Sigmoid colon (tissue), 4 donors: ENCODE measurements around the gene NRP1.

ENCODE experiments used
- CTCF ChIP-seq, 4 experiments: fragments of 450-650 bp in 3 of 4; fragments of 200-600 bp in 1 of 4; IDR thresholded peaks; one replicate each; pipeline ENCODE4 v1.5.1; 2016 to 2019; ENCODE audit warnings: antibody characterized with exemption in 4 of 4, mild to moderate bottlenecking in 3 of 4, moderate library complexity in 2 of 4
- EP300 ChIP-seq, 4 donors: sonication (generic); formaldehyde crosslinking; IDR thresholded peaks; one replicate each; pipeline ENCODE4 v1.6.1; 2017; ENCODE audit warnings: antibody characterized with exemption in 4 of 4
- POLR2A ChIP-seq, 2 donors: fragments of 450-650 bp; IDR thresholded peaks; one replicate each; pipeline ENCODE4 v1.6.1; 2016; ENCODE audit warnings: antibody characterized with exemption in 2 of 2, mild to moderate bottlenecking in 2 of 2, moderate library complexity in 2 of 2
- POLR2AphosphoS5 ChIP-seq, 4 donors: sonication (generic); formaldehyde crosslinking; IDR thresholded peaks; one replicate each; pipeline ENCODE4 v1.6.1; 2017; ENCODE audit warnings: antibody characterized with exemption in 4 of 4

- TF ChIP-seq POLR2A (IDR thresholded peaks at IDR 0.05): no peak
- no peak for TF ChIP-seq CTCF (IDR thresholded peaks at IDR 0.05)
- TF ChIP-seq POLR2AphosphoS5 (IDR thresholded peaks at IDR 0.05): no peak
- no peak for TF ChIP-seq EP300 (IDR thresholded peaks at IDR 0.05)
These were observed 36.4 kb downstream of the NRP1 start for GRCh38 chr10:33298110-33298509.
